Hepatocyte (in vitro differentiated cells): ENCODE results near the gene MRPL2. TPM values are rescaled to one million over a fixed set of nuclear protein-coding genes. Genes with fewer than 3 reads are reported as not detected.

Source experiments
- DNase-seq: peaks from one replicate; pipeline ENCODE4 v3.0.0-alpha.2; 2016; ENCODE audit warnings: low spot score
- H2AFZ ChIP-seq: fragments of 200-600 bp; sonication (generic); 2 replicates; pipeline ENCODE4 v1.6.0; 2016; ENCODE audit warnings: antibody characterized with exemption, mild to moderate bottlenecking
- H3K27ac ChIP-seq: fragments of 200-600 bp; sonication (generic); 2 replicates; pipeline ENCODE4 v1.5.1; 2016; ENCODE audit warnings: mild to moderate bottlenecking
- H3K27me3 ChIP-seq: fragments of 200-600 bp; sonication (generic); 2 replicates; pipeline ENCODE4 v1.6.1; 2016
- H3K36me3 ChIP-seq: fragments of 200-600 bp; sonication (generic); replicated peaks from 2 replicates; pipeline ENCODE4 v1.5.1; 2016; ENCODE audit warnings: low read depth; ENCODE audit not compliant: insufficient read depth
- H3K4me1 ChIP-seq: fragments of 200-600 bp; sonication (generic); 2 replicates; pipeline ENCODE4 v1.5.1; 2016; ENCODE audit warnings: mild to moderate bottlenecking, moderate library complexity; ENCODE audit not compliant: insufficient read depth
- H3K4me2 ChIP-seq: fragments of 200-600 bp; sonication (generic); 2 replicates; pipeline ENCODE4 v1.6.0; 2016
- H3K4me3 ChIP-seq: fragments of 200-600 bp; sonication (generic); 2 replicates; pipeline ENCODE4 v1.5.1; 2016; ENCODE audit warnings: mild to moderate bottlenecking
- H3K79me2 ChIP-seq: fragments of 200-600 bp; sonication (generic); 2 replicates; pipeline ENCODE4 v1.6.0; 2017; ENCODE audit warnings: mild to moderate bottlenecking
- H3K9me2 ChIP-seq: fragments of 200-600 bp; sonication (generic); replicated peaks from 2 replicates; pipeline ENCODE4 v1.6.0; 2017; ENCODE audit warnings: mild to moderate bottlenecking; ENCODE audit not compliant: insufficient read depth
- H3K9me3 ChIP-seq: fragments of 200-600 bp; sonication (generic); 2 replicates; pipeline ENCODE4 v1.5.1; 2016; ENCODE audit warnings: low read depth, mild to moderate bottlenecking
- H4K20me1 ChIP-seq: fragments of 200-600 bp; sonication (generic); 2 replicates; pipeline ENCODE4 v1.6.0; 2016; ENCODE audit warnings: mild to moderate bottlenecking; ENCODE audit not compliant: insufficient read depth, poor library complexity, severe bottlenecking
- EZH2 ChIP-seq: fragments of 200-600 bp; sonication (generic); IDR thresholded peaks from 2 replicates; pipeline ENCODE4 v1.6.1; 2016; ENCODE audit warnings: antibody characterized with exemption, mild to moderate bottlenecking, borderline replicate concordance
- EZH2phosphoT487 ChIP-seq: fragments of 200-600 bp; sonication (generic); IDR thresholded peaks from one replicate; pipeline ENCODE4 v1.6.1; 2018; ENCODE audit warnings: antibody characterized with exemption, mild to moderate bottlenecking, low read depth, moderate library complexity; ENCODE audit not compliant: unreplicated experiment, severe bottlenecking
- WGBS: methylation state at CpG from one replicate; pipeline ENCODE4 v1.1.6; 2016; ENCODE audit warnings: low lambda C conversion rate; ENCODE audit errors: missing lambda C conversion rate; 5-methylcytosine and 5-hydroxymethylcytosine counted together
- polyA plus RNA-seq: library from polyadenylated mRNA; unstranded; fragments of >200 nt; fragmentation: Nextera tagmentation; extraction: Ambion mirVana; gene quantifications from 2 replicates; pipeline ENCODE4 v1.2.1, GENCODE V29; 2016
- total RNA-seq: library from RNA; depleted of rRNA; stranded (reverse); fragments of >200 nt; gene quantifications from 2 replicates; pipeline ENCODE4 v1.2.3, GENCODE V29; 2014
- TF ChIP-seq, protein P1 (sequence below): fragments of 200-600 bp; sonication (generic); IDR thresholded peaks from 2 replicates; pipeline ENCODE4 v1.5.1; 2016; ENCODE audit warnings: antibody characterized with exemption, mild to moderate bottlenecking; ENCODE audit not compliant: poor library complexity

The MRPL2 gene
- total and polyA plus RNA-seq, 2 experiments from 2014 or later: 24.7 to 68.4 TPM

DNA sequence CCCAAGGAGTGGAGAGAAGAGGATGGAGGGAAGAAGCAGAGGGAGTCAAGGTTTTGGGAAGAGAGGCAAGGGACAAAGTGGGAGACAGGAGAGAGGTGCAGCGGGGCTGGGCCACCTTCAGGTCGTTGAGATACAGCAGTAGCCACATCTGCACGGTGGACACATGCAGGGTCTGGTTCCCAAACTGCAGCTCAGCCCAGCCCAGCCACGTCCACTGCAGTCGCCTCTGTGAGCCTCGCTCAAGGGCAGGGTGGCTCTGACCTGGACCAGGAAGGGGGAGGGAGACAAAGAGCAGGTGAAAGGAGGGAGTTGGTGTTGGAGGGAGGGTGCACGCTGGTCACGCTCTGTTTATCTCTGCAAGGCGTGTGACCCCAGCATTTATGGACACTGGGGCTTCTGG, 20.5 kb downstream of the MRPL2 start:
- no peaks in the 10 kb centered on the region for H3K4me1 ChIP-seq
- H3K9me2 ChIP-seq: no peaks in the 10 kb centered on the region
- no peaks in the 10 kb centered on the region for H3K36me3 ChIP-seq
- H3K9me3 ChIP-seq: no peaks in the 10 kb centered on the region
- H3K4me3 ChIP-seq: no peak overlapping the region
- no peak overlapping the region for H3K27ac ChIP-seq
- H3K4me2 ChIP-seq: no peak overlapping the region
- H3K79me2 ChIP-seq: no peaks in the 10 kb centered on the region
- no peaks in the 10 kb centered on the region for H3K27me3 ChIP-seq
- no peak for DNase-seq
- 92% methylated on average over 9 of the region's 9 CpGs for WGBS
- H4K20me1 ChIP-seq: no peaks in the 10 kb centered on the region
- TF ChIP-seq, protein P1, sequence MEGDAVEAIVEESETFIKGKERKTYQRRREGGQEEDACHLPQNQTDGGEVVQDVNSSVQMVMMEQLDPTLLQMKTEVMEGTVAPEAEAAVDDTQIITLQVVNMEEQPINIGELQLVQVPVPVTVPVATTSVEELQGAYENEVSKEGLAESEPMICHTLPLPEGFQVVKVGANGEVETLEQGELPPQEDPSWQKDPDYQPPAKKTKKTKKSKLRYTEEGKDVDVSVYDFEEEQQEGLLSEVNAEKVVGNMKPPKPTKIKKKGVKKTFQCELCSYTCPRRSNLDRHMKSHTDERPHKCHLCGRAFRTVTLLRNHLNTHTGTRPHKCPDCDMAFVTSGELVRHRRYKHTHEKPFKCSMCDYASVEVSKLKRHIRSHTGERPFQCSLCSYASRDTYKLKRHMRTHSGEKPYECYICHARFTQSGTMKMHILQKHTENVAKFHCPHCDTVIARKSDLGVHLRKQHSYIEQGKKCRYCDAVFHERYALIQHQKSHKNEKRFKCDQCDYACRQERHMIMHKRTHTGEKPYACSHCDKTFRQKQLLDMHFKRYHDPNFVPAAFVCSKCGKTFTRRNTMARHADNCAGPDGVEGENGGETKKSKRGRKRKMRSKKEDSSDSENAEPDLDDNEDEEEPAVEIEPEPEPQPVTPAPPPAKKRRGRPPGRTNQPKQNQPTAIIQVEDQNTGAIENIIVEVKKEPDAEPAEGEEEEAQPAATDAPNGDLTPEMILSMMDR: no peak
- TF ChIP-seq EZH2: no peak
- TF ChIP-seq EZH2phosphoT487: no peak
- no peak overlapping the region for H2AFZ ChIP-seq

- no peaks in the 10 kb centered on the region for H3K9me3 ChIP-seq
- H3K36me3 ChIP-seq: no peaks in the 10 kb centered on the region
- TF ChIP-seq EZH2phosphoT487 (no peak), EZH2 (no peak)
- TF ChIP-seq, protein P1: no peak
- H3K4me3 ChIP-seq: no peak overlapping the region
- H4K20me1 ChIP-seq: no peaks in the 10 kb centered on the region
- H2AFZ ChIP-seq: no peak overlapping the region
- WGBS: 97% methylated on average over 9 of the region's 9 CpGs
- H3K79me2 ChIP-seq: no peaks in the 10 kb centered on the region
- H3K27me3 ChIP-seq: no peaks in the 10 kb centered on the region
- no peak overlapping the region for H3K27ac ChIP-seq
- no peak for DNase-seq
- H3K9me2 ChIP-seq: no peaks in the 10 kb centered on the region
- H3K4me2 ChIP-seq: no peak overlapping the region
- H3K4me1 ChIP-seq: no peaks in the 10 kb centered on the region
These were observed 21.5 kb downstream of the MRPL2 start for GRCh38 chr6:43037706-43038105.

DNA sequence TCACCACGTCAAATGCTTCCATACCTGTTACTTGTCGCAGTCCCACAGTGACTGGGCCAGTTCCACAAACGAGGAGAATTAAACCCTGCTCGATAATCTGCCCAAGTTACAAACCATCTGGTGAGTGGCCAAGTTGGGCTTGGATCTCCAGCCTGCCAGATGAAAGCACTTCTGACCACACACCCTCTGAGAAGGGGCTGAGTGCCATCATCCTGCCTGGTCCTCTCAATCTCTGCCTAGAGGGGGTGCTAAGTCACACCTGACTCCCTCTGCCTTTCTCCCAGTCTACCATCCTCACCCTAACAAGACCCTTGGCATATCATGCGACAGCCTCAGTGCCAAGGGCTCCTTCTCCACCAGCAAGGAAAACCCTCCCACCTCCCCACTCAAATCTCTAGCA, 22.0 kb downstream of the MRPL2 start:
- no peaks in the 10 kb centered on the region for H3K27me3 ChIP-seq
- no peaks in the 10 kb centered on the region for H3K9me3 ChIP-seq
- no peak overlapping the region for H3K4me2 ChIP-seq
- H3K4me1 ChIP-seq: no peaks in the 10 kb centered on the region
- no peak for DNase-seq
- H3K9me2 ChIP-seq: no peaks in the 10 kb centered on the region
- H4K20me1 ChIP-seq: no peaks in the 10 kb centered on the region
- no peak overlapping the region for H3K27ac ChIP-seq
- H3K79me2 ChIP-seq: no peaks in the 10 kb centered on the region
- no peak for TF ChIP-seq EZH2phosphoT487
- TF ChIP-seq EZH2: no peak
- TF ChIP-seq, protein P1: no peak
- H3K36me3 ChIP-seq: no peaks in the 10 kb centered on the region
- H3K4me3 ChIP-seq: no peak overlapping the region
- 97% methylated on average over 5 of the region's 5 CpGs for WGBS
- no peak overlapping the region for H2AFZ ChIP-seq

DNA sequence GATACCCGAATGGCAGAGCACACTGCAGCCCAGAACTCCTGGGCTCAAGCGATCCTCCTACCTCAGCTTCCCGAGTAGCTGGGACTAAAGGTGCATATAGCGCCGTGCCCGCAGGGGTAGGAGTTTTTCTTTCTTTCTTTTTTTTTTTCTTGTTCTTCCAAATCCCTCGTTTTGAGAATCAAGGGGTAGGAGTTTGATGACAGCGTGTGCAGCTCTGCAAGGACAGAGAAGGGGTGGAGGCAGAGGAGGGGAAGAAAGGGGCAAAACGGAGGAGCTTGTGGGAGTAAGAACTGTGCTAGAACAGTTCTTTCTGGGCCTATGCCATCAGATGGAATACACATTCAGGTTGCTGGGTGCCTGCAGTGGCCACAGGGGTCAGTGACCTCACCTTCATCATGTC, 22.5 kb downstream of the MRPL2 start:
- no peaks in the 10 kb centered on the region for H4K20me1 ChIP-seq
- no peaks in the 10 kb centered on the region for H3K79me2 ChIP-seq
- H3K27me3 ChIP-seq: no peaks in the 10 kb centered on the region
- H3K9me2 ChIP-seq: no peaks in the 10 kb centered on the region
- TF ChIP-seq, protein P1: no peak
- TF ChIP-seq EZH2: no peak
- no peak for TF ChIP-seq EZH2phosphoT487
- H3K4me2 ChIP-seq: no peak overlapping the region
- H3K9me3 ChIP-seq: no peaks in the 10 kb centered on the region
- H3K4me1 ChIP-seq: no peaks in the 10 kb centered on the region
- no peak overlapping the region for H3K27ac ChIP-seq
- 92% methylated on average over 9 of the region's 9 CpGs for whole genome bisulfite sequencing
- H2AFZ ChIP-seq: no peak overlapping the region
- H3K36me3 ChIP-seq: no peaks in the 10 kb centered on the region
- DNase-seq: no peak
- no peak overlapping the region for H3K4me3 ChIP-seq
